GM21515 (cell line): ENCODE results near the gene MYO7A.

ENCODE experiments used
- ATAC-seq: cut with Tn5 transposase; IDR thresholded peaks from one replicate; pipeline ENCODE4 v1.9.1; 2021; ENCODE audit not compliant: unreplicated experiment

MYO7A gene

GRCh38 chr11:77159219-77159936 lies 31.3 kb downstream of the MYO7A start:
- no peak for ATAC-seq

GRCh38 chr11:77159937-77160495 lies 32.0 kb downstream of the MYO7A start:
- ATAC-seq = no peak

GRCh38 chr11:77163271-77163670 lies 35.2 kb downstream of the MYO7A start:
- no peak for ATAC-seq

GRCh38 chr11:77165066-77165465 lies 37.0 kb downstream of the MYO7A start:
- no peak for ATAC-seq

- no peak for ATAC-seq
These were observed 38.0 kb downstream of the MYO7A start for GRCh38 chr11:77166021-77166420.

- no peak for ATAC-seq
These were observed 39.1 kb downstream of the MYO7A start for GRCh38 chr11:77167111-77167626.

GRCh38 chr11:77167791-77168190 lies 39.7 kb downstream of the MYO7A start:
- no peak for ATAC-seq

- ATAC-seq = no peak
These were observed 42.1 kb downstream of the MYO7A start for GRCh38 chr11:77170107-77170506.

GRCh38 chr11:77171254-77171653 lies 43.2 kb downstream of the MYO7A start:
- ATAC-seq = no peak

- ATAC-seq = no peak
These were observed 44.0 kb downstream of the MYO7A start for GRCh38 chr11:77171885-77172665.

- no peak for ATAC-seq
These were observed 44.6 kb downstream of the MYO7A start for GRCh38 chr11:77172666-77172982.

GRCh38 chr11:77173494-77173893 lies 45.4 kb downstream of the MYO7A start:
- ATAC-seq = no peak

GRCh38 chr11:77174559-77174958 lies 46.5 kb downstream of the MYO7A start:
- ATAC-seq = no peak

GRCh38 chr11:77175021-77175842 lies 47.2 kb downstream of the MYO7A start:
- ATAC-seq = no peak

- ATAC-seq = no peak
These were observed 48.0 kb downstream of the MYO7A start for GRCh38 chr11:77175869-77176539.

- no peak for ATAC-seq
These were observed 49.0 kb downstream of the MYO7A start for GRCh38 chr11:77176996-77177395.

GRCh38 chr11:77178150-77178549 lies 50.1 kb downstream of the MYO7A start:
- no peak for ATAC-seq

GRCh38 chr11:77179048-77179447 lies 51.0 kb downstream of the MYO7A start:
- ATAC-seq = no peak

GRCh38 chr11:77179681-77180080 lies 51.6 kb downstream of the MYO7A start:
- ATAC-seq = no peak

GRCh38 chr11:77180346-77180745 lies 52.3 kb downstream of the MYO7A start:
- ATAC-seq = no peak

GRCh38 chr11:77181226-77181625 lies 53.2 kb downstream of the MYO7A start:
- ATAC-seq = no peak
